GF-D8 (cell line): ENCODE results near the gene PRAF2.

Experiments
- DNase-seq: peaks from one replicate; lab custom pipeline; 2025; lab: John Stamatoyannopoulos, UW

PRAF2 gene, protein sequence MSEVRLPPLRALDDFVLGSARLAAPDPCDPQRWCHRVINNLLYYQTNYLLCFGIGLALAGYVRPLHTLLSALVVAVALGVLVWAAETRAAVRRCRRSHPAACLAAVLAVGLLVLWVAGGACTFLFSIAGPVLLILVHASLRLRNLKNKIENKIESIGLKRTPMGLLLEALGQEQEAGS

DNA sequence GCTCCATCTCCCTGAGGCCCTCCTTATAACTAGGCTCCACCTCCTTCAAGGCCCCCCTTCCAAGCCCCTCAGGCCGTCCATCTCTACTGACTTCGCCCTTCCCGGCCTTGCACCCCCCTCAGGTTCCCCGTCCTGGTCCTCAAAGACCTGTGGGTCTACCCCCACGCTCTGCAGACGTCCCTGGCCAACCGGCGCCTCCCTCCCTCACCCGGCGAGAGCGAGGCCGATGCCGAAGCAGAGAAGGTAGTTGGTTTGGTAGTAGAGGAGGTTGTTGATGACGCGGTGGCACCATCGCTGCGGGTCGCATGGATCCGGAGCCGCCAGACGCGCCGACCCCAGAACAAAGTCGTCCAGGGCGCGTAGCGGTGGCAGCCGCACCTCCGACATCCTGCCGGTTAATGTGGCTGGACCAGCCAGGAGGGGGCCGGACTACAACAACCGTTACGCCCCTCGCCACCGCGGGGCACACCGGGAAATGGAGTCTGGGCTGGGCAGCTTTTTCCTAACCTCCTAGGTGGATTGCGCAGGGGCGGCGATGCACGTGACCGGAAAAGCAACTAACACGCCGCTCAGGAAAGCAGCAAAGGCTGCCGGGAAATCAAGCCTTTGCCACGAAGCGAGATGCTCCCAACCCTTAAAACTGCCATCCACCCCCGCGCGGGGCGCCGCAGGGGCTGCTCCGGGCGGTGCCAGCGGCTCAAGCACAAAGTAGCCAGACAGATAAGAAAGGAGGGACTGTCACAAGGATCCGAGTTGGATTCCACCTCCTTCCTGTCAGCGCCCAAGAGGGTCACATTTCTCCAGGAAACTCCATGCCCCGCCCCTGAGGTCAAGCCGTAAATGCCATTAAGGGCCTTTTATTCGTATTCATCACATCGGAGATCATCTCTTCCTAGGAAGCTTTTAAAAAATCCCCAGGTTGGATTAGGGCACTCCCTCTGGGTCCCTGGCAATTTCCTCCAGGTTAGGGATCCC lies at the start of gene PRAF2:
Gene PRAF2 (minus strand): TSS at position 402 of the 975 bp plus-strand sequence. CDS start 15 bp downstream, at position 387.
- DNase-seq: peak; percentile 69

GRCh38 chrX:49122499-49122898 lies 48.7 kb upstream of the PRAF2 start:
- DNase-seq: no peak

GRCh38 chrX:49120091-49120490 lies 46.3 kb upstream of the PRAF2 start:
- no peak for DNase-seq

DNA sequence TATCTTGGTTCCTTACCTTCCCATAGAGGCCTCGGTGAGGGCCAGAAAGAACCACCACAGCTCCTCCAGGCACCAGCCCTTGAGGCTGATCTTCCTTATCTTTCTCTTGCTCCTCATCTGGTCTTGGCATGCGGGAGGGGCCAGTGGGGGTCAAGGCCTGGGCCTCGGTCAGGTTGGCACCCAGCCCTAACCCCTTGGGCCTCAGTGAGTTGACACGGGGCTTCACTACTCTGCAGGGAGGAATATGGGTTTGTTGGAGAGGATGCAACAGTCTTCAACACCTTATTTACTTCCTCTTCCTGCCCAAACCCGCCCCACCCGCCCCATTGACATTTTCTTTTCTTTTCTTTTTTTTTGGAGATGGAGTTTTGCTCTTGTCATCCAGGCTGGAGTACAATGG lies 43.8 kb upstream of the PRAF2 start:
- no peak for DNase-seq

GRCh38 chrX:49116716-49117115 lies 42.9 kb upstream of the PRAF2 start:
- DNase-seq: no peak

- DNase-seq: no peak
These were observed 42.3 kb upstream of the PRAF2 start for GRCh38 chrX:49116076-49116475.

GRCh38 chrX:49111791-49112190 lies 38.0 kb upstream of the PRAF2 start:
- DNase-seq: no peak

GRCh38 chrX:49110417-49110816 lies 36.6 kb upstream of the PRAF2 start:
- DNase-seq: no peak

- DNase-seq: no peak
These were observed 34.8 kb upstream of the PRAF2 start for GRCh38 chrX:49108641-49109040.

GRCh38 chrX:49106930-49107329 lies 33.1 kb upstream of the PRAF2 start:
- DNase-seq: peak; percentile 2

DNA sequence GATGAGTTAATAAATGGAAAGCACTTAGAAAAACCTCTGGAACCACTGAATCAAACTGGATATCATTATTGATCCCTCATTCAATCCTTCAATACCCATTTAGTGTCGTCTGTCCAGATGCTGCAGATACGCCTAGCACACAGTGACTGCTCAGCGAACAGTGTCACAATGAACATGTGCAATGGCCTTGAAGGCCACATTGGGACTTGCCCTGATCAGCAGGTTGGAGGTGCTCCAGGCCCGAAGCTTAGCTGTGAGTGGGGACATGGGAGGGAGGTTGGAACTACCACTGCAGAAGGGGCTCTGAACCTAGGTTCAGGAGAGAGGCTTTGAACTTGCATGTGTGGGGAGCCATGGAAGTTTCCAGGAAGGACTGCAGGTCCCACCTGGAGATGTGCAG lies 32.5 kb upstream of the PRAF2 start:
- DNase-seq: no peak

- DNase-seq: no peak
These were observed 29.8 kb upstream of the PRAF2 start for GRCh38 chrX:49103637-49104036.

DNA sequence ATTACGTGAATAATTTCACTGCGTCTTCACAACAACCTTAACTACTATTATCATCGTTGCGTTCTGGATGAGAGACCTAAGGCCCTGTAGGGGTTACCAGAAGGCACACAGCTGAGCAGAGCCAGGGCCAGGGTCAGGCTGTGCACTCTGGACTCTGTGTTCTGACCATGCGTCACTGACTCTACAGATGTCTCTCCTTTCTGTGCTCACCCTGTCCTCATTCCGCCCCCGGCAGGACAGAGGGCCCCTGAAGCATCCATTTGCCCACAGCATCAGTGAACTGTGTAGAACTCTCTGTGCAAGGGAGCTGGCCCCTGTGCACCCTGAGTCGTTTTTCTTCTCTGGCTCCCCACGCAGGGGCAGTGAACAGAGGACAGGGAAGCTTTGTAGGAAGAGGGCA lies 28.4 kb upstream of the PRAF2 start:
- DNase-seq: no peak

DNA sequence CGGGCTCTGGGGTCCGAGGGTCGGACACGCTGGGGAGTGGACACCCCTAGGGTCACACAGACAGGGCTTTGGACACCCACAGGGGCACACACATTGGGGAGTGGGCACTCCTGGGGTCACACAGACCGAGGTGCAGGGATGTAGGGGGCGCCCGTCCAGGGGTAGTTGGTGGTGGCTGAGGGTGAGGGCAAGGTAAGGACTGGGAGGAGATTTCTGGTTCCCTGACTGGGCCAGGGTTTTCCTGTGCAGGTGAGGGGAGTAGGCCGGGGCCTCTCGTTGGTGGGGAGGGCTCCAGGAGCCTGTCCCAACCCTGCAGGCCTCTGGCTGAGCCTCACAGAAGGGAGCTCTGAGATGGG lies 27.8 kb upstream of the PRAF2 start:
- no peak for DNase-seq

DNA sequence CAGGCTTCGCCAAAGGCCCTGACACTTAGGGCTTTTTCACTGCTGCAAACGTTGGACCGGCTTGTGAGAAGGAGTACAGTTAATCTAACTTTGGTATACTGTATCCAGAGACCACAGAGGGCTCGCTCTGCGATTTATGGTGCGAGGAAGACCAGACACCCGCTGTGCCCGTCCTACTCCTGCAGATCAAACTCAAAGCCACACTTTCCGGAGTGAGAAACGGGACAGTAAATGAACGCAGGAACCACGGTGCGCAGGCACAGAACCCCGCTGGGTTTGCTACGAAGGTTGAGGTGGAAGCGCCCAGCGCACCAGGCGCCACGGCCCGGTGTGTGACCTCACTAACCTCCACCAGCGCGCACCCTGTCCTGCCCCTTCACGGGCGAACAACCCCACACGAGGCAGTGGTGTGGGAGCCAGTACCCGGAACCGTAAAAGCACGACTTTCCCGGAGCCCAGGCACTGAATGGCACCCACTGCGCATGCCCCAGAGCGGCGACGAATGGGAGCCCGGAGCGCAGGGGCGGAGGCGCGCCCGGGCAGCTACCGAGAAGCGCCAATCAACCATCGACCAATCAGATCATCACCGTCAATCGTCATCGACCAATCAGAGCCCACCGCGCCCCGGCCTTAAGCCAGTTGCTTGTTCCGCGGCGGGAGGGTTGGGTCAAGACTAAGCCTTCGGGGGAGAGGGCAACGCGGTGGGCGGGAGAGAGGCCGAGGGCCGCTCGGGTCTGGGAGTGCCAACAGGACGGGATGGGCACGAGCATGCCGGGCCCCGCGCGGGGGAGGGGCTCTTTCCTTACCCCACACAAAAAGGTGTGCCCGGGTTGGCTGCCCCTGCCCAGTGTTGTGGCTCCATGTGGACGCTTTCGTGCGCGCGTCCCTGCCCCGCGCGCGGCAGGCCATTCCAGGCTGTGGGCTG lies 27.2 kb upstream of the PRAF2 start:
- peak; percentile 84 for DNase-seq

- DNase-seq: no peak
These were observed 22.6 kb upstream of the PRAF2 start for GRCh38 chrX:49096419-49096818.

DNA sequence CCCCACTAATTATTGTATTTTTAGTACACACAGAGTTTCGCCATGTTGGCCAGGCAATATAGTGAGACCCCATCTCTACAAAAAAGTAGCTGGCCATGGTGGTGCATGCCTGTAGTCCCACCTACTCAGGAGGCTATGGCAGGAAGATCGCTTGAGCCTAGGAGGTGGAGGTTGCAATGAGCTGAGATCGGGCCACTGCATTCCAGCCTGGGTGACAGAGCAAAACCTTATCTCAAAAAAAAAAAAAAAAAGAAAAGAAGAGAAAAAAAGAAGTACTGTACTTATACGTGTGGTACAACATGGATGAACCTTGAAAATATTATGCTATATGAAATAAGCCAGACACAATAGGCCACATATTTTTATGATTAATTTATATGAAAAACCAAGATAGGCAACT lies 15.8 kb upstream of the PRAF2 start:
- DNase-seq: no peak

DNA sequence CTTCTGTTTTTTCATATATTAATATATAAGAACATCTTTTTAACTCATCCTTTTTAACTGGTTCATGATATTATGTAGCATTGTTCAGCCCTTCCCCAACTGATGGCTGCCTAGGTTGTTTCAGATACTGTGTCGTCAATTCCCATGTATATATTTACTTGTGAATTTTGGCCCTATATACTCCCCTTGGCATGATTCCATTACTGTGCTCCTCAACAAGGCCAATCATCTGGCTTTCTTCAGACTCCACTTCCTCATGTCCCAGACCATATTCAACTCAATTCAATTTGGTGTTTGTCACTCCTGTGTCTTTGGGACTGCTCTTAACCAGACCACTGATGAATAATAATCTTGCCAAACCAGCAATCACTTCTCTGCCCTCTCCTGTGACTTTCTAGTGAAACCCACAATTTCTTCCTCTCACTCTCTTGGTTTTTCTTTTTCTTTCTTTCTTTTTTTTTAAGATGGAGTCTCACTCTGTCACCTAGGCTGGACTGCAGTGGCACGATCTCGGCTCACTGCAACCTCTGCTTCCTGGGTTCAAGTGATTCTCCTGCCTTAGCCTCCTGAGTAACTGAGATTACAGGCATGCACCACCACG lies 8.6 kb upstream of the PRAF2 start:
- no peak for DNase-seq

GRCh38 chrX:49079489-49080428 lies 6.0 kb upstream of the PRAF2 start, which contains the start of gene WDR45:
Gene WDR45, minus strand, starts transcription at chrX:49079887. Its CDS starts 1,792 bp downstream, at chrX:49078095.
- peak; percentile 4 for DNase-seq

DNA sequence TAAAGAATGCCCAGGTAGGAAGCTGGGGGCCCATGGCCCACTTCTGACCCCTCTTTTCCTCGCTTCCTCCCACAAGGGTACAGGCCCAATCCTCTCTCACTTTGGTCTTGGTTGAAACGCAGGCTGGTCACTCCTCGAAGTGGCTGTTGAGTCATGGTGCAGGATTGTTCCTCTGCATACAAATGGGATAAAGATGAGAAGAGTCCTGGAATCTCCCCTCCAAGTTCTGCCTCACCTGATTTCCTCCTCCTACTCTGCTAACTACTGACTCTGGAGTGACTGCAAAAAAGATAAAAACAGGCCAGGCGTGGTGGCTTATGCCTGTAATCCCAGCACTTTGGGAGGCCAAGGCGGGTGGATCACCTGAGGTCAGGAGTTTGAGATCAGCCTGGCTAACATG lies 4.1 kb upstream of the PRAF2 start:
- no peak for DNase-seq

DNA sequence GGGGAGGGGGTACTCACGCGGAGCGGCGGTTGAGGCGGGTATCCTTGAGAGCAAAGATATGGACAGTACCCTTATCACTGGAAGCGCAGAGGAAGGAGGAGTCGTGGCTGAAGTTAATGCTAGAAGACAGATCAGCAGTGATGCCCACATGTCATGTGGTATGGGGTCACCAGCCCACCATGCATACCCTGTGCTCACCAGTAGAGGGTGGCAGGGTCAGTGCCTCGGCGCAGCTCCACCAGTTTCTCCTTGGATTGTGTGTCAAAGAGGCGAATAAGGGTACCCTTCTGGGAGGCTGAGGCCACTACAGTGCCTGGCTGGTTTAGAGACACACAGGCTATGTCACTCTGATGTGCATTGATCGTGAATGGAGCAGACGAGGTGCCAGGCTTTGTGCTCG lies 1.5 kb upstream of the PRAF2 start:
- DNase-seq: no peak
